EL (cell line): ENCODE data around the gene RARB.

Experiments
- DNase-seq: peaks from one replicate; pipeline ENCODE4 v3.0.0-alpha.2; 2016

RARB gene

DNA sequence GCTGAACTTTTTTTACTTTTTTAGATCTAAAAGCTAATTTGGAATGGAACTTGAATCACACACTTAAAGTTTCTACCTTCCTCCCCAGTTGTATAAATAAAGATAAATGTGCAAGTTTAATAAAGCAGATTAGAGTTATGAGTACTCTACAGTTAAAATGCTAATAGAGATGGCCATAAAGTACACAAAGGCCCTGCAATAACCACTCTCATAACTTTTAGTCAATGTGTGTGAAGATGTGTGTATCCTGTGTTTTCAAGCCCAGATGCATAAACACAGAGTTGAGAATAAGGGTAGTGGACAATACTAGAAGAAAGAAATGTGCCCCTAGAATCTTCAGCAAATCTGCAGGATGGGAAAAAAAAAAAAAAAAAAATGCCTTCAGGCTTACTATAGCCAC is 191.3 kb downstream of the RARB start:
- DNase-seq = no peak

DNA sequence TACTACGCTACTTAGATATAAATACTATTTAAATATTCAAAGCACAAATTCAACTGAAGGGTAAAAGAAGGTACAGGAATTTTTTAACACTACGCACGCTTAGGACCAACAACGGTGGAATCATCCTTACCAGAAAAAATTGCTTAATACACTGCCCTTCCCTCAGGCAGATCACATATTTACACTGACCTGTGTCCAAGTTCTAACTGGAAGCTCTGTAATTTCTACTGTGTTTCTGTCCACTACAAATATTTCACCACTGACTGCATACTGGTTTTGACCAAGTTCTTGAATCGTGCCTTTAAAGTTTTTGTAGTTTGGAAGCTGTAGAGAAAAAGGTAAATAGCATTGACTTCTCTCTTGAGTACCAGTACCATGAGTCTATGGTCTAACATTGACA is 192.4 kb downstream of the RARB start:
- DNase-seq = no peak

DNA sequence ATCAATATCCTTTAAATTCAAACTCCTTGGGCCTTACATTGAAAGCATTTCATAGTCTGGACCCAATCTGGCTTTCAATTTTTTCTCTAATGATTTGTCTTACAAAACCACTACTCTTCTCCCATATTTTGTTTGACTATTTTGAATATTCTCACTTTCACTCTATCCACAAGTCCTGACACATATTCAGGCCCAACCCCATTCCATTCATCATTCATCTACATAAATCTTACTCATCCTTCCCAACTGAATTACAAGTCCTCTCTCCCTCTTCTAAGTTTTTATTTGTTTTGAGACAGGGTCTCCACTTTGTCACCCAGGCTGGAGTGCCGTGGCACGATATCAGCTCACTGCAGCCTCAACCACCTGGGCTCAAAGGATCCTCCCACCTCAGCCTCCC is 193.0 kb downstream of the RARB start:
- no peak for DNase-seq

DNA sequence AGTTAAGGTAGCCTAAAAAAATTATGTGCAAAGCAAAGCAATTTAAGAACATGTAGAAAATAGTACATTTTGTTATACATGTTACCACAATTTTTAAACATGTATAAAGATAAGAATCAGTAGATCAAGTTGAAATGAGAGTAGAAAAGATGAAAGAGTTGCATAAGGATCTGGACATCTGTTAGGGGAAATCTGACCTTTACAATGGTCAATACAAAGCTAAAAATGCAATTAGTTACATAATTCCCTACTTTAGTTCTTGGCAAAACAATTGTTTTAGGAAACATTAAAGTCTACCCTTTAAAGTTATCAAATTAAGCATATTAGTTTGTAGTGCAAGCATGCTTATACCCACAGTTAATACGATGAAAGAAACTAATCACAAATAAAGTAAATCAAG is 203.9 kb downstream of the RARB start:
- no peak for DNase-seq

DNA sequence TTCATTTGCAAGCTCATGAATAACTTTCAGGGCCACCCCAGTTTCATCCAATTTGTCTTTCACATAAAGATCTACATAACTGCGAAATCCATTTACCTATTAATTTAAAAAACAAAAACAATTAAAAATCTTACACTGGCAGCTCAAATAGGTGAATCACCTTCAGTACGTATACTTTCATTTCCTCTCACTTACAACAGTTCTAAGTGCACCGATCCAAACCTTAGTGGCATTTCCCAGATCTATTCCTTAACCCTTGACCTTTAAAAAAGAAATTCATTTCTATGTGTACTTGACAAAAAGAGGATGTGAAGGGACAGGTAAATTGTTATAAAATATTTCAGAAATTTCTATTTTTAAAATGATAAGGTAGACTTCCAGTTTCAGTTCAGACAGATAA is 205.9 kb downstream of the RARB start:
- DNase-seq = no peak

DNA sequence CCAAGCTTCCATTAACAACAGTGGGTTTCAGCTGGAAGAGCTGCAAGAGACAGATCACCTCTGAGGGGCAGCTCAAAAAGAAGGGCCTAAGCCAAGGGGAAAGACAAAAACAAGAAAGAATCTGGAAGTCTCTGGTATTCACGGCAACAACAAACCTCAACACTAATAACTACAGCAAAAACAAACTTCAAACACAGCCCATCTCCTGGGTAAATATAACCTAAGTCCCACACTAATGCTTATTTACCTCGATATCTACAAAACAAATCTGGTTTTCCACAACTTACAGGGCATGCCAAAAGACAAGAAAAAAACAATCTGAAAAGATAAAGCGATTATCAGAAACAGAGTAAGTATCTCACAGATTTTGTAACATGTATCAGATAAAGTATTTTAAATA is 207.0 kb downstream of the RARB start:
- no peak for DNase-seq
